HG03442 (cell line): Measurements from ENCODE around the gene FAM153A.
"Not testable (repeated sequence)": the region's sequence is repeated elsewhere in the genome, so short reads cannot be mapped to it uniquely, and the experiment has no call there.

Experiments used
- ATAC-seq: cut with Tn5 transposase; IDR thresholded peaks from one replicate; pipeline ENCODE4 v1.9.1; 2021; ENCODE audit warnings: mild to moderate bottlenecking, moderate library complexity; ENCODE audit not compliant: unreplicated experiment

FAM153A gene

GRCh38 chr5:177782792-177783633, at the start of gene FAM153A:
FAM153A (minus strand) TSS chr5:177782899.
- ATAC-seq = not testable (repeated sequence)

GRCh38 chr5:177832287-177832686, 49.6 kb upstream of the FAM153A start:
- not testable (repeated sequence) for ATAC-seq

GRCh38 chr5:177826073-177826472, 43.4 kb upstream of the FAM153A start:
- ATAC-seq = not testable (repeated sequence)

GRCh38 chr5:177824776-177825175, 42.1 kb upstream of the FAM153A start:
- ATAC-seq = not testable (repeated sequence)

- not testable (repeated sequence) for ATAC-seq
These were observed 39.8 kb upstream of the FAM153A start for GRCh38 chr5:177822489-177822888.

- ATAC-seq = not testable (repeated sequence)
These were observed 37.0 kb upstream of the FAM153A start for GRCh38 chr5:177819664-177820063.

- not testable (repeated sequence) for ATAC-seq
These were observed 30.2 kb upstream of the FAM153A start for GRCh38 chr5:177812814-177813425.

GRCh38 chr5:177812160-177812743, 29.6 kb upstream of the FAM153A start:
- ATAC-seq = not testable (repeated sequence)

GRCh38 chr5:177809209-177809913, 26.7 kb upstream of the FAM153A start:
- ATAC-seq = not testable (repeated sequence)

GRCh38 chr5:177808420-177808819, 25.7 kb upstream of the FAM153A start:
- ATAC-seq = not testable (repeated sequence)

- ATAC-seq = not testable (repeated sequence)
These were observed 24.6 kb upstream of the FAM153A start for GRCh38 chr5:177807265-177807664.

GRCh38 chr5:177801427-177801826, 18.7 kb upstream of the FAM153A start:
- not testable (repeated sequence) for ATAC-seq

GRCh38 chr5:177798237-177798840, 15.6 kb upstream of the FAM153A start:
- ATAC-seq = not testable (repeated sequence)

- not testable (repeated sequence) for ATAC-seq
These were observed 10.6 kb upstream of the FAM153A start for GRCh38 chr5:177793272-177793671.

- ATAC-seq = not testable (repeated sequence)
These were observed 8.9 kb upstream of the FAM153A start for GRCh38 chr5:177791649-177792048.

- not testable (repeated sequence) for ATAC-seq
These were observed 530 bp downstream of the FAM153A start for GRCh38 chr5:177782169-177782568.

GRCh38 chr5:177771206-177771605, 11.5 kb downstream of the FAM153A start:
- ATAC-seq = not testable (repeated sequence)

GRCh38 chr5:177770646-177771045, 12.1 kb downstream of the FAM153A start:
- ATAC-seq = not testable (repeated sequence)

GRCh38 chr5:177763737-177764508, 18.8 kb downstream of the FAM153A start:
- ATAC-seq = not testable (repeated sequence)

GRCh38 chr5:177760954-177761353, 21.7 kb downstream of the FAM153A start:
- ATAC-seq = not testable (repeated sequence)
